HG02840 (cell line): ENCODE results near the gene RAB37.

Source experiments
- ATAC-seq: cut with Tn5 transposase; IDR thresholded peaks from one replicate; pipeline ENCODE4 v1.9.1; 2021; ENCODE audit warnings: mild to moderate bottlenecking, moderate library complexity, moderate number of reproducible peaks; ENCODE audit not compliant: unreplicated experiment, low FRiP score

The RAB37 gene

GRCh38 chr17:74736513-74737298 is at the start of gene RAB37:
RAB37 (plus strand) TSS chr17:74737256; CDS start chr17:74737273, 17 bp downstream.
- no peak for ATAC-seq

- no peak for ATAC-seq
Measured at GRCh38 chr17:74687886-74688285, 49.2 kb upstream of the RAB37 start.

- no peak for ATAC-seq
Measured at GRCh38 chr17:74690409-74690825, 46.6 kb upstream of the RAB37 start.

- no peak for ATAC-seq
Measured at GRCh38 chr17:74691151-74691550, 45.9 kb upstream of the RAB37 start.

GRCh38 chr17:74694081-74694480 is 43.0 kb upstream of the RAB37 start:
- no peak for ATAC-seq

- no peak for ATAC-seq
Measured at GRCh38 chr17:74695629-74696028, 41.4 kb upstream of the RAB37 start.

GRCh38 chr17:74697515-74697914 is 39.5 kb upstream of the RAB37 start:
- ATAC-seq: no peak

- ATAC-seq: no peak
Measured at GRCh38 chr17:74698069-74698468, 39.0 kb upstream of the RAB37 start.

GRCh38 chr17:74699236-74699635 is 37.8 kb upstream of the RAB37 start:
- ATAC-seq: no peak

GRCh38 chr17:74702116-74702871 is 34.8 kb upstream of the RAB37 start:
- no peak for ATAC-seq

GRCh38 chr17:74703311-74703710 is 33.7 kb upstream of the RAB37 start:
- no peak for ATAC-seq

GRCh38 chr17:74704544-74704943 is 32.5 kb upstream of the RAB37 start:
- ATAC-seq: no peak

GRCh38 chr17:74711058-74711824 is 25.8 kb upstream of the RAB37 start:
- ATAC-seq: no peak

GRCh38 chr17:74712301-74712700 is 24.8 kb upstream of the RAB37 start:
- no peak for ATAC-seq

- ATAC-seq: no peak
Measured at GRCh38 chr17:74712756-74713155, 24.3 kb upstream of the RAB37 start, which contains the start of gene CD300LF. CD300LF (minus strand) TSS chr17:74712923; CDS start chr17:74712866, 57 bp downstream.

GRCh38 chr17:74713171-74713755 is 23.8 kb upstream of the RAB37 start:
- ATAC-seq: no peak

GRCh38 chr17:74715144-74715543 is 21.9 kb upstream of the RAB37 start:
- ATAC-seq: no peak

GRCh38 chr17:74720506-74720905 is 16.6 kb upstream of the RAB37 start:
- no peak for ATAC-seq

- no peak for ATAC-seq
Measured at GRCh38 chr17:74722782-74723181, 14.3 kb upstream of the RAB37 start.

GRCh38 chr17:74723891-74724290 is 13.2 kb upstream of the RAB37 start:
- ATAC-seq: no peak

- ATAC-seq: no peak
Measured at GRCh38 chr17:74725111-74725510, 11.9 kb upstream of the RAB37 start.
